H9 (cell line): ENCODE results near the gene ACYP2. TPM values are rescaled to one million over a fixed set of nuclear protein-coding genes. Genes with fewer than 3 reads are reported as not detected.

Experiments used
- DNase-seq: peaks from one replicate; pipeline ENCODE4 v3.0.0-alpha.2; 2017
- H2AFZ ChIP-seq: one replicate; pipeline ENCODE4 v1.6.1; 2013; ENCODE audit warnings: mild to moderate bottlenecking, low read length, control low read depth, moderate library complexity
- H2AK5ac ChIP-seq: 2 replicates; pipeline ENCODE4 v1.6.1; 2013; ENCODE audit warnings: low read length, control low read depth, mixed read lengths; ENCODE audit not compliant: insufficient read length
- H2BK120ac ChIP-seq: one replicate; pipeline ENCODE4 v1.6.1; 2013; ENCODE audit warnings: low read depth, mild to moderate bottlenecking, low read length, control low read depth, inconsistent platforms; ENCODE audit not compliant: poor library complexity, severe bottlenecking
- H2BK12ac ChIP-seq: 2 replicates; pipeline ENCODE4 v1.6.1; 2013; ENCODE audit warnings: low read length, control low read depth, mixed read lengths, low read depth; ENCODE audit not compliant: insufficient read length
- H2BK15ac ChIP-seq: 2 replicates; pipeline ENCODE4 v1.6.1; 2013; ENCODE audit warnings: low read depth, low read length, control low read depth
- H2BK20ac ChIP-seq: one replicate; pipeline ENCODE4 v1.6.1; 2013; ENCODE audit warnings: low read depth, mild to moderate bottlenecking, low read length, control low read depth, inconsistent platforms; ENCODE audit not compliant: poor library complexity, severe bottlenecking
- H2BK5ac ChIP-seq: 2 replicates; pipeline ENCODE4 v1.6.1; 2013; ENCODE audit warnings: low read length, control low read depth, mixed read lengths; ENCODE audit not compliant: insufficient read length
- H3K14ac ChIP-seq: 2 replicates; pipeline ENCODE4 v1.6.1; 2013; ENCODE audit warnings: low read length, control low read depth; ENCODE audit not compliant: insufficient read depth
- H3K18ac ChIP-seq: 2 replicates; pipeline ENCODE4 v1.6.1; 2013; ENCODE audit warnings: low read depth, mild to moderate bottlenecking, mixed read lengths, low read length, control low read depth; ENCODE audit not compliant: insufficient read length
- H3K23ac ChIP-seq: 2 replicates; pipeline ENCODE4 v1.6.1; 2013; ENCODE audit warnings: low read length, control low read depth, mixed read lengths, low read depth; ENCODE audit not compliant: insufficient read length
- H3K23me2 ChIP-seq: 2 replicates; pipeline ENCODE4 v1.6.1; 2013; ENCODE audit warnings: low read depth, mild to moderate bottlenecking, mixed read lengths, low read length, control low read depth; ENCODE audit not compliant: insufficient read length, poor library complexity, severe bottlenecking
- H3K27ac ChIP-seq: 2 replicates; pipeline ENCODE4 v1.5.1; 2013; ENCODE audit warnings: low read length, control low read depth, mixed read lengths, low read depth; ENCODE audit not compliant: insufficient read length
- H3K27me3 ChIP-seq: 2 replicates; pipeline ENCODE4 v1.6.1; 2013; ENCODE audit warnings: low read length, control low read depth, inconsistent platforms; ENCODE audit not compliant: insufficient read depth
- H3K4ac ChIP-seq: 2 replicates; pipeline ENCODE4 v1.6.1; 2013; ENCODE audit warnings: low read depth, mild to moderate bottlenecking, control low read depth, inconsistent platforms, low read length, moderate library complexity
- H3K4me1 ChIP-seq: 2 replicates; pipeline ENCODE4 v1.6.1; 2013; ENCODE audit warnings: low read length, control low read depth, inconsistent platforms; ENCODE audit not compliant: insufficient read depth
- H3K4me2 ChIP-seq: 2 replicates; pipeline ENCODE4 v1.6.1; 2013; ENCODE audit warnings: low read length, control low read depth, mixed read lengths; ENCODE audit not compliant: insufficient read length, insufficient read depth
- H3K56ac ChIP-seq: 2 replicates; pipeline ENCODE4 v1.6.1; 2013; ENCODE audit warnings: low read depth, mild to moderate bottlenecking, mixed read lengths, low read length, control low read depth; ENCODE audit not compliant: insufficient read length
- H3K79me1 ChIP-seq: 2 replicates; pipeline ENCODE4 v1.6.1; 2013; ENCODE audit warnings: low read depth, mild to moderate bottlenecking, moderate library complexity, low read length, control low read depth, inconsistent platforms; ENCODE audit not compliant: insufficient read depth, poor library complexity, severe bottlenecking
- H3K79me2 ChIP-seq: 2 replicates; pipeline ENCODE4 v1.6.1; 2013; ENCODE audit warnings: low read length, control low read depth, inconsistent platforms; ENCODE audit not compliant: insufficient read depth
- H3K9ac ChIP-seq: 2 replicates; pipeline ENCODE4 v1.6.1; 2013; ENCODE audit warnings: low read length, control low read depth, mixed read lengths; ENCODE audit not compliant: insufficient read length; ENCODE audit errors: extremely low read depth
- H3K9me3 ChIP-seq: one replicate; pipeline ENCODE4 v1.6.1; 2013; ENCODE audit warnings: low read depth, low read length, inconsistent platforms; ENCODE audit not compliant: control insufficient read depth
- H3T11ph ChIP-seq: one replicate; pipeline ENCODE4 v1.6.1; 2013; ENCODE audit warnings: mild to moderate bottlenecking, low read length, control low read depth, inconsistent platforms
- H4K20me1 ChIP-seq: one replicate; pipeline ENCODE4 v1.6.1; 2013; ENCODE audit not compliant: control insufficient read depth, insufficient read length, insufficient read depth
- H4K5ac ChIP-seq: 2 replicates; pipeline ENCODE4 v1.6.1; 2013; ENCODE audit warnings: low read depth, mild to moderate bottlenecking, mixed read lengths, low read length, control low read depth; ENCODE audit not compliant: insufficient read length
- H4K8ac ChIP-seq: replicated peaks from 2 replicates; pipeline ENCODE4 v1.6.1; 2013; ENCODE audit warnings: low read length, control low read depth, mixed read lengths, low read depth; ENCODE audit not compliant: insufficient read length
- H4K91ac ChIP-seq: 2 replicates; pipeline ENCODE4 v1.6.1; 2013; ENCODE audit warnings: low read depth, mild to moderate bottlenecking, moderate library complexity, mixed read lengths, low read length, control low read depth; ENCODE audit not compliant: insufficient read length
- H3K27ac Mint-ChIP-seq, 3 experiments: 2 replicates in 2 of 3; 3 replicates in 1 of 3; pipeline ENCODE4 v1.8.0; 2020 to 2021; ENCODE audit warnings: mixed read lengths in 3 of 3, mild to moderate bottlenecking in 1 of 3, moderate library complexity in 1 of 3
- H3K27me3 Mint-ChIP-seq: 2 replicates; pipeline ENCODE4 v1.8.0; 2021; ENCODE audit warnings: low read depth, mild to moderate bottlenecking, moderate library complexity, mixed read lengths
- H3K36me3 Mint-ChIP-seq, 3 experiments: 2 replicates in 2 of 3; 3 replicates in 1 of 3; pipeline ENCODE4 v1.8.0; 2020 to 2021; ENCODE audit warnings: low read depth in 3 of 3, mixed read lengths in 3 of 3; ENCODE audit not compliant: insufficient read depth in 1 of 3
- H3K4me1 Mint-ChIP-seq, 2 experiments: 2 replicates each; pipeline ENCODE4 v1.8.0; 2020; ENCODE audit warnings: mixed read lengths in 2 of 2
- H3K4me3 Mint-ChIP-seq, 2 experiments: 2 replicates in 1 of 2; 3 replicates in 1 of 2; pipeline ENCODE4 v1.8.0; 2020 to 2021; ENCODE audit warnings: mild to moderate bottlenecking in 2 of 2, mixed read lengths in 2 of 2, moderate library complexity in 1 of 2
- H3K9me3 Mint-ChIP-seq, 2 experiments: 2 replicates in 1 of 2; 3 replicates in 1 of 2; pipeline ENCODE4 v1.8.0; 2020; ENCODE audit warnings: mild to moderate bottlenecking in 2 of 2, mixed read lengths in 2 of 2, moderate library complexity in 1 of 2
- WGBS: extraction: QIAGEN DNeasy Blood & Tissue Kit; methylation state at CpG from one replicate; pipeline ENCODE4 v1.1.7; 2013; ENCODE audit warnings: missing lambda C conversion rate, low lambda C conversion rate, mixed read lengths; ENCODE audit not compliant: insufficient read length; ENCODE audit errors: extremely low coverage; 5-methylcytosine and 5-hydroxymethylcytosine counted together
- total RNA-seq: library from RNA; stranded (reverse); gene quantifications from 2 replicates; pipeline ENCODE4 v1.2.1, GENCODE V29; 2021
- TF ChIP-seq, protein P1 (sequence below): fragments of 200-600 bp; sonication (generic); conservative IDR thresholded peaks from 3 replicates; pipeline ENCODE4 v1.8.0; 2021; ENCODE audit warnings: antibody characterized with exemption, mild to moderate bottlenecking

ACYP2 gene
- total RNA-seq, 1 experiment from 2014 or later, result 3.2 TPM

- H3K14ac ChIP-seq, result no peak overlapping the region
- no peak for DNase-seq
- no peak overlapping the region for H3K4ac ChIP-seq
- no peaks in the 10 kb centered on the region for H3K79me1 ChIP-seq
- H2AFZ ChIP-seq, result no peak overlapping the region
- H3K9me3 Mint-ChIP-seq, result no peaks in the 10 kb centered on the region
- no peak overlapping the region for H3K4me3 Mint-ChIP-seq
- TF ChIP-seq, protein P1, sequence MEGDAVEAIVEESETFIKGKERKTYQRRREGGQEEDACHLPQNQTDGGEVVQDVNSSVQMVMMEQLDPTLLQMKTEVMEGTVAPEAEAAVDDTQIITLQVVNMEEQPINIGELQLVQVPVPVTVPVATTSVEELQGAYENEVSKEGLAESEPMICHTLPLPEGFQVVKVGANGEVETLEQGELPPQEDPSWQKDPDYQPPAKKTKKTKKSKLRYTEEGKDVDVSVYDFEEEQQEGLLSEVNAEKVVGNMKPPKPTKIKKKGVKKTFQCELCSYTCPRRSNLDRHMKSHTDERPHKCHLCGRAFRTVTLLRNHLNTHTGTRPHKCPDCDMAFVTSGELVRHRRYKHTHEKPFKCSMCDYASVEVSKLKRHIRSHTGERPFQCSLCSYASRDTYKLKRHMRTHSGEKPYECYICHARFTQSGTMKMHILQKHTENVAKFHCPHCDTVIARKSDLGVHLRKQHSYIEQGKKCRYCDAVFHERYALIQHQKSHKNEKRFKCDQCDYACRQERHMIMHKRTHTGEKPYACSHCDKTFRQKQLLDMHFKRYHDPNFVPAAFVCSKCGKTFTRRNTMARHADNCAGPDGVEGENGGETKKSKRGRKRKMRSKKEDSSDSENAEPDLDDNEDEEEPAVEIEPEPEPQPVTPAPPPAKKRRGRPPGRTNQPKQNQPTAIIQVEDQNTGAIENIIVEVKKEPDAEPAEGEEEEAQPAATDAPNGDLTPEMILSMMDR, result no peak
- no peak overlapping the region for H2BK120ac ChIP-seq
- H3K27ac Mint-ChIP-seq, result no peak overlapping the region
- no peak overlapping the region for H4K8ac ChIP-seq
- H2AK5ac ChIP-seq, result no peak overlapping the region
- H3K27me3 ChIP-seq, result no peaks in the 10 kb centered on the region
- H2BK15ac ChIP-seq, result no peak overlapping the region
- H3K56ac ChIP-seq, result no peak overlapping the region
- H3K79me2 ChIP-seq, result no peaks in the 10 kb centered on the region
- no peak overlapping the region for H2BK20ac ChIP-seq
- no peak overlapping the region for H3K18ac ChIP-seq
- H3K23me2 ChIP-seq, result no peaks in the 10 kb centered on the region
- no peaks in the 10 kb centered on the region for H4K20me1 ChIP-seq
- H2BK12ac ChIP-seq, result no peak overlapping the region
- no peak overlapping the region for H3K23ac ChIP-seq
- no peak overlapping the region for H3K27ac ChIP-seq
- H3K4me1 Mint-ChIP-seq, result peaks cover 7 to 14% of the 10 kb centered on the region in 2 experiments
- H4K5ac ChIP-seq, result no peak overlapping the region
- H3K9ac ChIP-seq, result no peak overlapping the region
- H4K91ac ChIP-seq, result no peak overlapping the region
- no peak overlapping the region for H3T11ph ChIP-seq
- no peaks in the 10 kb centered on the region for H3K9me3 ChIP-seq
- no CpG with 5 or more reads among the region's 5 CpGs for WGBS
- no peak overlapping the region for H3K4me2 ChIP-seq
- no peaks in the 10 kb centered on the region for H3K27me3 Mint-ChIP-seq
- H2BK5ac ChIP-seq, result no peak overlapping the region
- H3K4me1 ChIP-seq, result no peaks in the 10 kb centered on the region
- no peaks in the 10 kb centered on the region for H3K36me3 Mint-ChIP-seq
Measured at GRCh38 chr2:54353216-54353615, 237.8 kb downstream of the ACYP2 start.

Other genes with a start within 250 kb of the ACYP2 start
- 77.3 and 87.4 TPM in 2 replicates for gene PSME4, start 144.6 kb upstream of the ACYP2 start, total RNA-seq
- gene TSPYL6, start 140.6 kb downstream of the ACYP2 start, total RNA-seq, result not detected in 2 replicates